Measurements from ENCODE around the gene TRMO.

DNA sequence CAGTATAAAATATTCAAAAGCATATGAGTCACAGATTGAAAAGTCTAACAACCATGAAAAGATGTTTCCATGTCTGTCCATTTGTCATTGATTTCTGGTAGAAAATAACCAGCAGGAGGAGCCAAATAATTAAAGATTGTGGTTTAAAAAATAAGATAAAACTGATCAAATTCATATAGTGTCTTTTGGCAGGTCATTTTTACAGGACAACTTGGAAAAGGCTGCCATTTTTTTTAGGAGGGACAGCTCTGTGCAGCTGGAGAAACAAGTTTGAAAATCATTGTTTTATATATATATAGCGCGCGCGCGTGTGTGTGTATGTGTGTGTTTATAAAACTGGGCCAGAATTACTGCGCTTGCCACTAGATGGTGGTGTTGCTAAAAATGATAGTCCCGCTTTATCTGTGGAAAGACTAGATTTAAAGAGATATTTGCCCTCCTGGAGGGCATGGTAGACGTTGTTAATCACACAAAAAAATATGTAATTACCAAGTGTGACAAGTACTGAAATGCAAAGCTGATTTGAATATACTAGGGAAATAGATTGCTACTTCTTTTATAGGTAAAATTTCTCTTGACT is 1.3 kb upstream of the TRMO start:
- TF ChIP-seq, protein P1, sequence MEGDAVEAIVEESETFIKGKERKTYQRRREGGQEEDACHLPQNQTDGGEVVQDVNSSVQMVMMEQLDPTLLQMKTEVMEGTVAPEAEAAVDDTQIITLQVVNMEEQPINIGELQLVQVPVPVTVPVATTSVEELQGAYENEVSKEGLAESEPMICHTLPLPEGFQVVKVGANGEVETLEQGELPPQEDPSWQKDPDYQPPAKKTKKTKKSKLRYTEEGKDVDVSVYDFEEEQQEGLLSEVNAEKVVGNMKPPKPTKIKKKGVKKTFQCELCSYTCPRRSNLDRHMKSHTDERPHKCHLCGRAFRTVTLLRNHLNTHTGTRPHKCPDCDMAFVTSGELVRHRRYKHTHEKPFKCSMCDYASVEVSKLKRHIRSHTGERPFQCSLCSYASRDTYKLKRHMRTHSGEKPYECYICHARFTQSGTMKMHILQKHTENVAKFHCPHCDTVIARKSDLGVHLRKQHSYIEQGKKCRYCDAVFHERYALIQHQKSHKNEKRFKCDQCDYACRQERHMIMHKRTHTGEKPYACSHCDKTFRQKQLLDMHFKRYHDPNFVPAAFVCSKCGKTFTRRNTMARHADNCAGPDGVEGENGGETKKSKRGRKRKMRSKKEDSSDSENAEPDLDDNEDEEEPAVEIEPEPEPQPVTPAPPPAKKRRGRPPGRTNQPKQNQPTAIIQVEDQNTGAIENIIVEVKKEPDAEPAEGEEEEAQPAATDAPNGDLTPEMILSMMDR (IDR thresholded peaks at IDR 0.05; ENCODE audit: low read length) = peak; percentile 90
- TF ChIP-seq EZH2 (IDR thresholded peaks at IDR 0.05; ENCODE audit: borderline replicate concordance, low read length) = no peak

Measured in OCI-LY1 (cell line).